ENCODE data around the gene MRPL58. TPM values are rescaled to one million over a fixed set of nuclear protein-coding genes. Genes with fewer than 3 reads are reported as not detected.

The MRPL58 gene
- total RNA-seq, 4 donors from 2014 or later = 37.8 to 55.1 (median 49.7) TPM

DNA sequence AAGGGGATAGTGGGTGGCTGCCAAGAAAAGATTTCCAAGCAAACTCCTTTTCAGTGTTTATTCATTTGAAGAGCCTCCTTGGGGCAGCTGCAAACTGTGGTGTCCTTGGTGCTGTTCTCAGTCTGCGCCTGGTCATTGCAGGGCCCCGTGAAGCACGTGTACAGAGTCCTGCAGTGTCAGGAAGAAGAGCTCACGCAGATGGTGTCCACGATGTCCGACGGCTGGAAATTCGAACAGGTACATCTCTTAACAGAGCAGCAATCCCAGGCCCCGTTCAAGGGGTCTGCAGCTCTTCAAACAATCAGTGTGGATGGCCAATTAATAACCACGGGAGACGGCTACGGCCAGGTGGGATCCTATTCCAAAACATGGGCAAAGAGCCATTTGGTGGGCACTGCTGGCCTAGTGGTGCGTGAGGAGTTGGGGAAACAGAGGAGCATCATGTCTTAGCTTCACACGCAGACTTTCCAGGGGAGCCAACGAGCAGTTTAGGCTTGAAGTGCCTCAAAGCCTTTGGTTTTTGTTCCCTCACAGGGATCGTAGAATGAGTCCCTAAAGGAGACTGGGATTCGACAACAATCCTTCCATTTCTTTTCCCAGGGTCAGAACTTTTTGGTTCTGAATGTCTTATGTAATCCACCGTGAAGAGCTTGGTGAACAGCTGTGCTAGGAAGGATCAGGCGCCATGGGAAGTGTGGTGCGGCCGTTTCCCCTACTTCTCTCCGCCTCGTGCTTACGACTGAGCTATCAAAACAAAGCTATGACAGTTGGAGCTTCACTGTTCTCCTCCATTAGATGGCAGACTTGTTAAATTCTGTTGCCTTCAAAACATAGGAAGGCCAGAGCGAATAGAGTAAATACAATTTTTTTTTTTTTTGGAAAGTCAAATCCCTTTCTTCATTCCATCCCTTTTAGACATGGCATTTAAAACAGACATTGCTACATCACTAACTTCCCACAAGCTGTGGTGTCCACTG lies 47.2 kb downstream of the MRPL58 start:
- TF ChIP-seq POLR2A (IDR thresholded peaks at IDR 0.05) = no peak
- TF ChIP-seq, protein P1, sequence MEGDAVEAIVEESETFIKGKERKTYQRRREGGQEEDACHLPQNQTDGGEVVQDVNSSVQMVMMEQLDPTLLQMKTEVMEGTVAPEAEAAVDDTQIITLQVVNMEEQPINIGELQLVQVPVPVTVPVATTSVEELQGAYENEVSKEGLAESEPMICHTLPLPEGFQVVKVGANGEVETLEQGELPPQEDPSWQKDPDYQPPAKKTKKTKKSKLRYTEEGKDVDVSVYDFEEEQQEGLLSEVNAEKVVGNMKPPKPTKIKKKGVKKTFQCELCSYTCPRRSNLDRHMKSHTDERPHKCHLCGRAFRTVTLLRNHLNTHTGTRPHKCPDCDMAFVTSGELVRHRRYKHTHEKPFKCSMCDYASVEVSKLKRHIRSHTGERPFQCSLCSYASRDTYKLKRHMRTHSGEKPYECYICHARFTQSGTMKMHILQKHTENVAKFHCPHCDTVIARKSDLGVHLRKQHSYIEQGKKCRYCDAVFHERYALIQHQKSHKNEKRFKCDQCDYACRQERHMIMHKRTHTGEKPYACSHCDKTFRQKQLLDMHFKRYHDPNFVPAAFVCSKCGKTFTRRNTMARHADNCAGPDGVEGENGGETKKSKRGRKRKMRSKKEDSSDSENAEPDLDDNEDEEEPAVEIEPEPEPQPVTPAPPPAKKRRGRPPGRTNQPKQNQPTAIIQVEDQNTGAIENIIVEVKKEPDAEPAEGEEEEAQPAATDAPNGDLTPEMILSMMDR (IDR thresholded peaks at IDR 0.05) = peak in 4 of 6 experiments; percentile 37 to 43 (median 40)
- intact Hi-C loops (cut with DNase I) = loop anchor here (5.0 kb wide), 1 partner anchor 53 kb away; no protein-coding TSS in a partner anchor
- Histone ChIP-seq H3K4me3 (replicated peaks in 1 of 3) (no peak overlapping the region), H3K27me3 (no peaks in the 10 kb centered on the region), H3K36me3 (peaks cover 19 to 26% of the 10 kb centered on the region in 2 donors), H3K27ac (peak overlapping the region; percentile 59 to 81 (median 77)), H3K4me1 (peaks cover 20 to 32% of the 10 kb centered on the region in 2 donors), H3K9me3 (no peaks in the 10 kb centered on the region)
- 22 to 31% methylated on average over 23 to 25 of the region's 25 CpGs for WGBS, 2 donors
- DNase-seq = peak; percentile 71 to 73

DNA sequence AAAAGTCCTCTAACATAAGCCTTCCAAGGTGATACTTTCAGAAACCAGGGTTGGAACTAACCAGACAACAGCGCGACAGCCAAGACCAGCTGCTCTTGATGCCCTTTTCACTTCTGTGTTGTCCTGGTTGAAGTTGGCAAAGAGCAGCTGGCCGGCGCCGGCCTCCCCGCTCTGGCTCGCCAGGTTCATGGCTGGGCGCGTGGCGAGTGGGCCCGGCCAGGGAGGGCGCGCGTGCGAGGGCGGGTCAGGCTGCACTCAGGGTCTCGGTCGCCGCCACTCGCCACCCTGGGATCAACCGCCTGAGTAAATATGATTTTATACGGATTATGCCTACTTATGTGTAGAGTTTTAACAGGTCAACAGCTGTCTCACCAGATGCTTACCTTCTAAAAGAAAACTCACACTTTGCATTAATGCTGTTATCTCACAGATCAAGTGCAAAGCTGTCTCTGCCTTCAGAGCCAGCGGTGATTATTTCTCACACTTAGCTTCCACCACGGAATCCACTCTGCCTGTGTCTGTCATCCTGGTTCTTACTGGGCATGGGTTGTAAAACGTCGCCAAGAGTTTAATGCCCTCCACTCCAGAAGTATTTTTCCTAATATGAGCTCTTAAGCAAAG lies 48.1 kb downstream of the MRPL58 start:
- peaks cover 19 to 31% of the 10 kb centered on the region in 2 donors for H3K36me3 ChIP-seq
- peaks cover 20 to 37% of the 10 kb centered on the region in 2 donors for H3K4me1 ChIP-seq
- DNase-seq = peak; percentile 89 to 91
- TF ChIP-seq, protein P1 (IDR thresholded peaks at IDR 0.05) = no peak
- TF ChIP-seq POLR2A (IDR thresholded peaks at IDR 0.05) = peak in 1 of 2 donors; percentile 5
- WGBS, 2 donors = 31 to 67% methylated on average over 14 to 26 of the region's 26 CpGs
- no peaks in the 10 kb centered on the region for H3K27me3 ChIP-seq
- H3K27ac ChIP-seq = peak overlapping the region; percentile 59 to 81 (median 77)
- intact Hi-C loops (cut with DNase I) = loop anchor here (5.0 kb wide), 1 partner anchor 52 kb away; no protein-coding TSS in a partner anchor
- H3K4me3 ChIP-seq (replicated peaks in 1 of 3) = no peak overlapping the region
- H3K9me3 ChIP-seq = no peaks in the 10 kb centered on the region

DNA sequence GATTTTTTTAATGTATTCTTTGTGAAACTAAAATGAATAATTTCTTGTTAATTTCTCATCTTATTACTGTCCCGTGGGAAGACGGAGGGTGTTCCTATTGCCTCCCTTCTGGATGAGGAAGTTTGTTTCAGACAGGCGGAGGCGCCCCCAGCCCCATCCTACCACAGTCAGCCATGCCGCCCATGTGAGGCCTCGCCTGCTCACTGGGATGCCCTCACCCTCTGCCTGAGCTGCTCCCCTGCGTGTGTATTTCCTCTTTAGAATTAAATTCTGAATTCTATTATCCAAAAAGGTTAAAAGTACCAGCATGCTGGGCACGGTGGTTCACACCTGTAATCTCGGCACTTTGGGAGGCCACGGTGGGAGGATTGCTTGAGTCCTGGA lies 48.6 kb downstream of the MRPL58 start:
- DNase-seq = no peak
- intact Hi-C loops (cut with DNase I) = loop anchor here (5.0 kb wide), 1 partner anchor 51 kb away; no protein-coding TSS in a partner anchor
- H3K27ac ChIP-seq = peak overlapping the region in 2 of 3 donors; percentile 77 to 81
- no peaks in the 10 kb centered on the region for H3K27me3 ChIP-seq
- peaks cover 19 to 31% of the 10 kb centered on the region in 2 donors for H3K36me3 ChIP-seq
- H3K4me3 ChIP-seq (replicated peaks in 1 of 3) = no peak overlapping the region
- peaks cover 20 to 37% of the 10 kb centered on the region in 2 donors for H3K4me1 ChIP-seq
- WGBS, 2 donors = 94 to 99% methylated on average over 10 of the region's 10 CpGs
- H3K9me3 ChIP-seq = no peaks in the 10 kb centered on the region
- TF ChIP-seq, protein P1 (IDR thresholded peaks at IDR 0.05) = no peak
- TF ChIP-seq POLR2A (IDR thresholded peaks at IDR 0.05) = no peak

DNA sequence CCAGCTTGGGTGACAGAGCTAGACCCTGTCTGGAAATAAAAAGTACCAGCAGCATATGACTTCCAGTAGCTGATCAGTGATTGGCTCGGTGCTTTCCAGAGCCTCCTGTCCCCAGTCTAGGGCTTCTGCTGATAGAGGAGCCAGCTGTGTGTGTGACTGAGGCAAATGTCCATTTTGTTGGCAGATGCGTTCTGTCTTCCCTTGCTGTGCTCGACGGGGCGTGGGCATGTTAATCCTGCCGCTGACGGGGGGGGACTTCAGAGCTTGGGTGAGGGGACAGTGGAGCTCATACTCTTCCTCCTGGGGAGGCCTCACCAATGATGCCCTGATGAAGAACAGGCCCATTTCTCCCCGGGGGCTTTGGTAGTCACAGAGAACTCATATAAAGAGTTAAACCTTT lies 49.1 kb downstream of the MRPL58 start:
- no peaks in the 10 kb centered on the region for H3K9me3 ChIP-seq
- 94 to 98% methylated on average over 5 to 8 of the region's 8 CpGs for whole genome bisulfite sequencing, 2 donors
- DNase-seq = no peak
- peak overlapping the region in 1 of 3 donors; percentile 81 for H3K27ac ChIP-seq
- H3K27me3 ChIP-seq = no peaks in the 10 kb centered on the region
- intact Hi-C loops (cut with DNase I) = loop anchor here (5.0 kb wide), 1 partner anchor 51 kb away; no protein-coding TSS in a partner anchor
- peaks cover 20 to 37% of the 10 kb centered on the region in 2 donors for H3K4me1 ChIP-seq
- no peak for TF ChIP-seq POLR2A (IDR thresholded peaks at IDR 0.05)
- TF ChIP-seq, protein P1 (IDR thresholded peaks at IDR 0.05) = no peak
- peaks cover 19 to 31% of the 10 kb centered on the region in 2 donors for H3K36me3 ChIP-seq
- H3K4me3 ChIP-seq (replicated peaks in 1 of 3) = no peak overlapping the region
